SK-N-SH (cell line): ENCODE results near the gene PARP2. TPM values are rescaled to one million over a fixed set of nuclear protein-coding genes. Genes with fewer than 3 reads are reported as not detected.

ENCODE experiments used
- CTCF ChIA-PET: fragments of 300-600, 350-600 bp; formaldehyde crosslinking; extraction: SDS; loops from one replicate; lab custom pipeline; 2021; lab: Yijun Ruan, JAX
- POLR2A ChIA-PET: fragments of 350-600 bp; sonication (Branson Sonifier 250); formaldehyde crosslinking; extraction: SDS; loops from one replicate; lab custom pipeline; 2020; ENCODE audit warnings: antibody characterized with exemption, inconsistent platforms; lab: Yijun Ruan, JAX
- DNase-seq: peaks from one replicate; pipeline ENCODE4 v3.0.0; 2012
- H2AFZ ChIP-seq: fragments of 200-600 bp; sonication (generic); 2 replicates; pipeline ENCODE4 v1.8.1; 2016; ENCODE audit warnings: antibody characterized with exemption, mild to moderate bottlenecking, low read depth
- H3F3A ChIP-seq: fragments of 200-600 bp; sonication (generic); replicated peaks from 2 replicates; pipeline ENCODE3; 2016; ENCODE audit warnings: antibody characterized with exemption, mild to moderate bottlenecking; ENCODE audit not compliant: insufficient read depth
- H3K27ac ChIP-seq, 2 experiments: fragments of 200-500 bp in 1 of 2; fragments of 200-600 bp in 1 of 2; sonication (Bioruptor generic) in 1 of 2; sonication (generic), shearing (Covaris generic) in 1 of 2; 2 replicates each; pipeline versions ENCODE4 v1.5.1 to v1.6.1; 2014 to 2016; ENCODE audit warnings: low read depth in 2 of 2, inconsistent platforms in 1 of 2, low read length in 1 of 2, mild to moderate bottlenecking in 1 of 2, mixed read lengths in 1 of 2
- H3K27me3 ChIP-seq: fragments of 200-600 bp; sonication (generic), shearing (Covaris generic); 2 replicates; pipeline ENCODE4 v1.6.1; 2016; ENCODE audit warnings: mixed run types; ENCODE audit not compliant: insufficient read depth
- H3K36me3 ChIP-seq, 2 experiments: fragments of 200-500 bp in 1 of 2; fragments of 200-600 bp in 1 of 2; sonication (Bioruptor generic) in 1 of 2; sonication (generic) in 1 of 2; replicated peaks in 1 of 2; 2 replicates each; pipeline versions ENCODE3 to v1.5.1; 2014 to 2016; ENCODE audit warnings: low read length in 1 of 2, mild to moderate bottlenecking in 1 of 2; ENCODE audit not compliant: insufficient read depth in 2 of 2, control insufficient read depth in 1 of 2
- H3K4me1 ChIP-seq, 2 experiments: fragments of 200-500 bp in 1 of 2; fragments of 200-600 bp in 1 of 2; sonication (Bioruptor generic) in 1 of 2; sonication (generic), shearing (Covaris generic) in 1 of 2; 2 replicates each; pipeline versions ENCODE4 v1.5.1 to v1.6.1; 2014 to 2016; ENCODE audit warnings: low read depth in 1 of 2, low read length in 1 of 2, mixed run types in 1 of 2; ENCODE audit not compliant: insufficient read depth in 2 of 2, control insufficient read depth in 1 of 2
- H3K4me2 ChIP-seq: fragments of 200-600 bp; sonication (generic), shearing (Covaris generic); 2 replicates; pipeline ENCODE4 v1.6.1; 2017; ENCODE audit warnings: mixed run types
- H3K4me3 ChIP-seq, 2 experiments: fragments of 200-500 bp in 1 of 2; fragments of 200-600 bp in 1 of 2; sonication (Bioruptor generic) in 1 of 2; sonication (generic), shearing (Covaris generic) in 1 of 2; 2 replicates each; pipeline versions ENCODE4 v1.5.1 to v1.8.1; 2014 to 2016; ENCODE audit warnings: low read depth in 2 of 2, inconsistent platforms in 1 of 2, low read length in 1 of 2, mild to moderate bottlenecking in 1 of 2, mixed read lengths in 1 of 2, moderate library complexity in 1 of 2
- H3K79me2 ChIP-seq: fragments of 200-600 bp; sonication (generic); 2 replicates; pipeline ENCODE4 v1.8.1; 2017; ENCODE audit warnings: mild to moderate bottlenecking; ENCODE audit not compliant: insufficient read depth
- H3K9ac ChIP-seq: fragments of 200-600 bp; sonication (generic); 2 replicates; pipeline ENCODE4 v1.6.1; 2017; ENCODE audit warnings: mixed run types
- H3K9me2 ChIP-seq: fragments of 200-600 bp; sonication (generic); 2 replicates; pipeline ENCODE4 v1.6.1; 2017; ENCODE audit warnings: mixed run types
- H3K9me3 ChIP-seq: fragments of 200-600 bp; sonication (generic); 2 replicates; pipeline ENCODE4 v1.6.1; 2017; ENCODE audit warnings: mixed run types, mild to moderate bottlenecking, moderate library complexity
- H4K20me1 ChIP-seq: fragments of 200-600 bp; sonication (generic); 2 replicates; pipeline ENCODE4 v1.6.1; 2017; ENCODE audit warnings: mild to moderate bottlenecking, mixed run types; ENCODE audit not compliant: insufficient read depth
- CHD2 ChIP-seq: fragments of 150-350 bp; IDR thresholded peaks from 2 replicates; pipeline ENCODE4 v1.6.1; 2018; ENCODE audit warnings: low read length; ENCODE audit not compliant: partially characterized antibody
- CTCF ChIP-seq: fragments of 200-600 bp; sonication (generic); IDR thresholded peaks from 2 replicates; pipeline ENCODE4 v1.6.1; 2017; ENCODE audit warnings: antibody characterized with exemption, mild to moderate bottlenecking, moderate library complexity
- EP300 ChIP-seq, 2 experiments: IDR thresholded peaks; 2 replicates each; pipeline versions ENCODE4 v1.4.0 to v1.6.1; 2012; ENCODE audit warnings: borderline replicate concordance in 1 of 2, low read depth in 1 of 2, low read length in 1 of 2
- EZH2phosphoT487 ChIP-seq: fragments of 200-600 bp; sonication (generic); IDR thresholded peaks from 2 replicates; pipeline ENCODE4 v1.6.1; 2017; ENCODE audit warnings: low read depth, mixed run types, mild to moderate bottlenecking, antibody characterized with exemption, moderate library complexity, borderline replicate concordance
- FOSL2 ChIP-seq: IDR thresholded peaks from 2 replicates; pipeline ENCODE4 v1.4.0; 2012; ENCODE audit warnings: low read depth, mild to moderate bottlenecking, moderate library complexity, borderline replicate concordance
- FOXJ3 ChIP-seq: sonication (generic); formaldehyde crosslinking; IDR thresholded peaks from 2 replicates; pipeline ENCODE4 v1.5.1; 2020; ENCODE audit warnings: mild to moderate bottlenecking, missing genetic modification reagents
- FOXM1 ChIP-seq: IDR thresholded peaks from 2 replicates; pipeline ENCODE4 v1.4.0; 2012; ENCODE audit warnings: low read depth, mild to moderate bottlenecking
- GABPA ChIP-seq: IDR thresholded peaks from 2 replicates; pipeline ENCODE4 v1.4.0; 2012; ENCODE audit warnings: low read depth, mild to moderate bottlenecking
- IRF3 ChIP-seq: fragments of 150-350 bp; IDR thresholded peaks from 2 replicates; pipeline ENCODE4 v1.6.1; 2016; ENCODE audit warnings: mild to moderate bottlenecking, low read depth, low read length
- JUND ChIP-seq: IDR thresholded peaks from 2 replicates; pipeline ENCODE4 v1.4.0; 2012
- MAX ChIP-seq: IDR thresholded peaks from 2 replicates; pipeline ENCODE4 v1.4.0; 2012; ENCODE audit warnings: low read depth
- MXI1 ChIP-seq: IDR thresholded peaks from 2 replicates; pipeline ENCODE4 v1.6.1; 2012; ENCODE audit warnings: mild to moderate bottlenecking, low read depth, low read length, improper control_type of control experiment
- NFIC ChIP-seq: IDR thresholded peaks from 2 replicates; pipeline ENCODE4 v1.4.0; 2012; ENCODE audit warnings: borderline replicate concordance
- NRF1 ChIP-seq: IDR thresholded peaks from 2 replicates; pipeline ENCODE4 v1.6.1; 2012; ENCODE audit warnings: low read depth, mild to moderate bottlenecking, low read length
- PBX3 ChIP-seq: IDR thresholded peaks from 2 replicates; pipeline ENCODE4; 2012
- RCOR1 ChIP-seq: fragments of 150-350 bp; IDR thresholded peaks from 2 replicates; pipeline ENCODE4 v1.6.1; 2017; ENCODE audit warnings: antibody characterized with exemption, low read length
- RXRA ChIP-seq: IDR thresholded peaks from 2 replicates; pipeline ENCODE4 v1.4.0; 2012; ENCODE audit warnings: low read depth, mild to moderate bottlenecking, borderline replicate concordance
- TCF12 ChIP-seq: IDR thresholded peaks from 2 replicates; pipeline ENCODE4 v1.4.0; 2012
- TEAD4 ChIP-seq: IDR thresholded peaks from 2 replicates; pipeline ENCODE4 v1.4.0; 2012; ENCODE audit warnings: mild to moderate bottlenecking, borderline replicate concordance; ENCODE audit not compliant: insufficient read depth
- YY1 ChIP-seq: IDR thresholded peaks from 2 replicates; pipeline ENCODE4 v1.4.0; 2012; ENCODE audit warnings: low read depth, mild to moderate bottlenecking
- ZBTB33 ChIP-seq: IDR thresholded peaks from 2 replicates; pipeline ENCODE4 v1.4.0; 2012; ENCODE audit warnings: low read depth, borderline replicate concordance
- WGBS: methylation state at CpG from one replicate; pipeline ENCODE4 v1.1.6; 2017; ENCODE audit warnings: low lambda C conversion rate; 5-methylcytosine and 5-hydroxymethylcytosine counted together
- polyA plus RNA-seq, 3 experiments: library from polyadenylated mRNA; depleted of rRNA; stranded (reverse); fragments of >200 nt; gene quantifications; 2 replicates each; pipeline ENCODE4 v1.2.3, GENCODE V29; 2012

The PARP2 gene
- polyA plus RNA-seq, 1 of the 3 experiments (the other 2 are of a cell fraction), result 23.3 TPM

- Histone ChIP-seq H3K27ac (no peak overlapping the region), H3K27me3 (no peaks in the 10 kb centered on the region), H3K9me2 (no peaks in the 10 kb centered on the region), H4K20me1 (no peaks in the 10 kb centered on the region), H3K9ac (no peak overlapping the region), H3K4me2 (no peak overlapping the region), H2AFZ (no peak overlapping the region), H3K36me3 (peaks cover 9 to 89% of the 10 kb centered on the region in 2 experiments), H3F3A (no peaks in the 10 kb centered on the region), H3K4me3 (no peak overlapping the region), H3K79me2 (no peaks in the 10 kb centered on the region), H3K4me1 (no peaks in the 10 kb centered on the region), H3K9me3 (no peaks in the 10 kb centered on the region)
- POLR2A ChIA-PET, result no interaction called here
- DNase-seq, result no peak
- TF ChIP-seq EP300 (IDR thresholded peaks at IDR 0.05; ENCODE audit: borderline replicate concordance in 1 of 2, low read depth in 1 of 2, low read length in 1 of 2) (no peak), YY1 (no peak), IRF3 (no peak), MAX (no peak), MXI1 (no peak), RCOR1 (no peak), GABPA (no peak), NFIC (no peak), TEAD4 (no peak), FOSL2 (no peak), CHD2 (no peak), EZH2phosphoT487 (no peak), NRF1 (no peak)
- 83% methylated on average over 1 of the region's 7 CpGs for WGBS
- CTCF ChIA-PET, result interaction anchor here (1.0 to 1.5 kb wide), 2 partner anchors 54 to 634 kb away, joined by 3 to 4 read pairs; no protein-coding TSS in a partner anchor
Observed at GRCh38 chr14:20381341-20381740, 37.9 kb downstream of the PARP2 start.

- H3K4me1 ChIP-seq, result no peaks in the 10 kb centered on the region
- peaks cover 10 to 85% of the 10 kb centered on the region in 2 experiments for H3K36me3 ChIP-seq
Observed at GRCh38 chr14:20382526-20382925, 39.1 kb downstream of the PARP2 start.

More at GRCh38 chr14:20382526-20382925, 39.1 kb downstream of the PARP2 start:
- Histone ChIP-seq H3K9ac (no peak overlapping the region), H4K20me1 (no peaks in the 10 kb centered on the region), H3K79me2 (no peaks in the 10 kb centered on the region), H3K27ac (no peak overlapping the region), H3K27me3 (no peaks in the 10 kb centered on the region), H3K9me2 (no peaks in the 10 kb centered on the region), H3F3A (no peaks in the 10 kb centered on the region), H2AFZ (no peak overlapping the region), H3K4me2 (no peak overlapping the region), H3K9me3 (no peaks in the 10 kb centered on the region), H3K4me3 (no peak overlapping the region)
- WGBS, result 87% methylated on average over 4 of the region's 12 CpGs
- POLR2A ChIA-PET, result no interaction called here
- CTCF ChIA-PET, result interaction anchor here (1.4 kb wide), 1 partner anchor 227 kb away, joined by 4 read pairs; no protein-coding TSS in a partner anchor
- no peak for TF ChIP-seq MXI1
- no peak for TF ChIP-seq FOXJ3 (CRISPR knock-in tag)
- no peak for TF ChIP-seq PBX3
- TF ChIP-seq IRF3, result no peak
- no peak for TF ChIP-seq RXRA
- TF ChIP-seq FOSL2, result no peak
- TF ChIP-seq JUND, result no peak
- no peak for TF ChIP-seq FOXM1
- no peak for TF ChIP-seq MAX
- no peak for TF ChIP-seq CTCF
- no peak for TF ChIP-seq ZBTB33
- no peak for TF ChIP-seq TCF12
- no peak for TF ChIP-seq GABPA
- DNase-seq, result no peak
